HG02588 (cell line): ENCODE results near the gene KCTD14.
"Not testable (repeated sequence)": the region's sequence is repeated elsewhere in the genome, so short reads cannot be mapped to it uniquely, and the experiment has no call there.

Experiments used
- ATAC-seq: cut with Tn5 transposase; IDR thresholded peaks from one replicate; pipeline ENCODE4 v1.9.1; 2021; ENCODE audit warnings: mild to moderate bottlenecking, moderate library complexity; ENCODE audit not compliant: unreplicated experiment

Gene KCTD14

DNA sequence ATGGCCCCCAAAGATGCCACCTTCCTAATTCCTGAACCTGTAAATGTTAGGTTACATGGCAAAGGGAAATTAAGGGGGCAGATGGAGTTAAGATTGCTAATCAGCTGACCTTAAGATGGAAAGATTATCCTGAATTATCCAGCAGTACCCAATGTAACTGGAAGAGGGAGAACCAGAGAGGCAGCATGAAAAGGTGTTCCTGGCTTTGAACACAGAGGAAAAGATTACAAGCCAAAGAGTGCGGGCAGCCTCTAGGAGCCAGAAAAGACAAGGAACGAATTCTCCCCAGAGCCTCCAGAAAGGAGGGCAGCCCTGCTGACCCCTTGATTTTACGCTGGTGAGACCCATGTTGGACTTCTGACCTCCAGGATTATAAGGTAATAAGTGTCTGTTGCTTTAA lies 25.5 kb upstream of the KCTD14 start:
- ATAC-seq, result no peak

DNA sequence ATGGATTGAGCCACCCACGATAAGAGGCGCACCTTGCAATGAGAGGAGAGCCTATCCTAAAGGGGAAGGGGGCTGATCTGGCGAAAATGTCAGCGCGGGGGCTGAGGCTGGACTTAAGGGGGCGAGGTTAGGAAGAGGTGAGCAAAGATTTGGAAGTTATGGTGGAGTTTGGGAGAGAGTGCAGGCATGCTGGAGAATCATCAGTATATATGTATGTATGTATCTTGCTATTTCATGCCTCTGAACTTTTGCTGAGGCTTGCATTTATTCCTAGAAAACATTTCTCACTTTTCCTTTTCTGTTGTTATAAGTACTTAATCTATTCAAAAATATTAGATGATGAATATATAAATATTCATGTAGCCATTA lies 23.4 kb upstream of the KCTD14 start:
- ATAC-seq, result no peak

DNA sequence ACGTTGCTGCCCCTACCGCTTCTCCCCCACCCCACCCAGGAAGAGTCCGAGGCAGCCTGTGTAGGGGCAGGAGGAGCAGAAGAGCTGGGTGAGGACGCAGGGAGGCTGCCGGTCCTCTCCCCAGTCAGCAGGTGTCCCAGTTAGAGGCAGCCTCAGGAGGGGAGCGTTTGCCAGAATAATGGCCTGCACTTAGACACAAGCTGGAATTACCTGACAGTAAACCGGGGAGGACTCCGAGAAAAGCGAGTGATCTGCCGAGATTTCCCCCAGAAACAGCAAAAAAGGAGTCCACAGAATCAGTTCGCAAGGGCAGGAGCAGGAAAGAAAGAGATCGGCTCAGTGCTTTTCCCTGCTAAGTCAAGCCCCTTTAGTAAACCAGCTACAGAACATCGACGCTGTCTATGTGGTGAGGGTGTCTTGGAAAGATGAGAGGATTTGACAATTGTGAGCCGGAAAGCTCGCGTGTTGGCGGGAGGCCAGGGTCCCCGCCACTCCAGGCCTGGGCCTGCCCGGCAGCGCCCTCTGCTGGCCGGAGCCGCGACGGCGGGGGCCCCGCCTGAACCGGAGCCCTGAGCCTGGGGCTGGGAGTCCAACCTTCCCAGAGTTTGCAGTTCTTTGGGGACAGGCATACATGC lies 22.9 kb upstream of the KCTD14 start:
- peak; percentile 55 for ATAC-seq

DNA sequence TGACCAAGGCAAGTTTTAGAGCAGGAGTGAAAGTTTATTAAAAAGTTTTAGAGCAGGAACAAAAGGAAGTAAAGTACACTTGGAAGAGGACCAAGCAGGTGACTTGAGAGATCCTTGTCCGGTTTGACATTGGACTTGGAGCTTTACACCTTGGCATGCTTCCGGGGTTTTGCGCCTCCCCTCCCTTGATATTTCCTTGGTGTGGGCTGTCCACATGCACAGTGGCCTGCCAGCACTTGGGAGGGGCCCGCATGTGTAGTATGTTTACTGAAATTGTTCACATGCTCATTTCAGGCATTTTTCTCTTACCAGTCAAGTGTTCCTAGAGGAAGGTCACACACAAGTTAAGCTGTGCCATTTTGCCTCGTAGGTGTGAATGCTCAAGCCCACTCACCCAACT lies 21.6 kb upstream of the KCTD14 start:
- no peak for ATAC-seq

DNA sequence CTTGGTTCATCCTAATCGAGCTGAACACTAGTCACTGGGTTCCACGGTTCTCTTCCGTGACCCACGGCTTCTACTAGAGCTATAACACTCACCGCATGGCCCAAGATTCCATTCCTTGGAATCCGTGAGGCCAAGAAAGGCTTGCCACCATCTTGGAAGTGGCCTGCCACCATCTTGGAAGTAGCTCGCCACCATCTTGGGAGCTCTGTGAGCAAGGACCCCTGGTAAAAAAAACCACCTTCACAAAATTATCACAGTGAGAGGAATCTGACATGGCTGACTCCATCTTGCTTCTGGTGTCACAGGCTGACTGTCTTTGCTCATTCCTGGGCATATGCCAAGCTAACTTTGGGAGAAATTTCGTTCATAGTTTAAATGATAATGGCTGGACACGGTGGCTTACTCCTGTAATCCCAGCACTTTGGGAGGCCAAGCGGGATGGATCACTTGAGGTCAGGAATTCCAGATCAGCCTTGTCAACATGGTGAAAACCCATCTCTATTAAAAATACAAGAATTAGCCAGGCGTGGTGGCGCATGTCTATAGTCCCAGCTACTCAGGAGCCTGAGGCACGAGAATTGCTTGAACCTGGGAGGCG lies 18.9 kb upstream of the KCTD14 start:
- ATAC-seq, result no peak

DNA sequence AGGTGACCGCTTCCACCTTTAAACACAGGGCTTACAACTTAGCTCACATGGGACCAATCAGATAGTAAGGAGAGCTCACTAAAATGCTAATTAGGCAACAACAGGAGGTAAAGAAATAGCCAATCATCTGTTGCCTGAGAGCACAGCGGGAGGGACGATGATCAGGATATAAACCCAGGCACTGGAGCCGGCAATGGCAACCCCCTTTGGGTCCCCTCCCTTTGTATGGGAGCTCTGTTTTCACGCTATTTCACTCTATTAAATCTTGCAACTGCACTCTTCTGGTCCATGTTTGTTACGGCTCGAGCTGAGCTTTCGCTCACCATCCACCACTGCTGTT lies 18.3 kb upstream of the KCTD14 start:
- not testable (repeated sequence) for ATAC-seq

DNA sequence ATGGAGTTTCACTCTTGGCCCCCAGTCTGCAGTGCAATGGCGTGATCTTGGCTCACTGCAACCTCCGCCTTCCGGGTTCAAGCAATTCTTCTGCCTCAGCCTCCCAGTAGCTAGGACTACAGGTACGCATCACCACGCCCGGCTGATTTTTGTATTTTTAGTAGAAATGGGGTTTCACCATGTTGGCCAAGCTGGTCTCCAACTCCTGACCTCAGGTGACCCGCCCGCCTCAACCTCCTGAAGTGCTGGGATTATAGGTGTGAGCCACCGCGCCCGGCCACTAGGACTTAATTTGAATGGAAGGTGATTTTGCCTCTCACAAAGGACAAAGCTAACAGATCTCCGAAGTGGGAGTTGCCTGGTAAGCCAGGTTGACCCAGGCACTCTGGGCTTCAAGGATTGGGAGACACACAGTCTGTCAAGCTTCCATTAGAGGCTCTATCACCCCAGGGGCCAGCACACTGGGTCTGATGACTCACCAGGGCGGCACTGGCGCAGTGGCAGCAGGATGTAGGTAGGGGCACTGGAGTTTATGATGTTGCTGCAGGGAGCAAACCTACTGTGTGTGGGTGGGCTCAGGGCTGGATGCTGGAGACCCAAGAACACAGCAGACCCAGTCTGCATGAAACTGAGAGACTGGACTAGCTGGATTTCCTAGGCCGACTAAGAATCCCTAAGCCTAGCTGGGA lies 17.8 kb upstream of the KCTD14 start:
- ATAC-seq, result no peak

DNA sequence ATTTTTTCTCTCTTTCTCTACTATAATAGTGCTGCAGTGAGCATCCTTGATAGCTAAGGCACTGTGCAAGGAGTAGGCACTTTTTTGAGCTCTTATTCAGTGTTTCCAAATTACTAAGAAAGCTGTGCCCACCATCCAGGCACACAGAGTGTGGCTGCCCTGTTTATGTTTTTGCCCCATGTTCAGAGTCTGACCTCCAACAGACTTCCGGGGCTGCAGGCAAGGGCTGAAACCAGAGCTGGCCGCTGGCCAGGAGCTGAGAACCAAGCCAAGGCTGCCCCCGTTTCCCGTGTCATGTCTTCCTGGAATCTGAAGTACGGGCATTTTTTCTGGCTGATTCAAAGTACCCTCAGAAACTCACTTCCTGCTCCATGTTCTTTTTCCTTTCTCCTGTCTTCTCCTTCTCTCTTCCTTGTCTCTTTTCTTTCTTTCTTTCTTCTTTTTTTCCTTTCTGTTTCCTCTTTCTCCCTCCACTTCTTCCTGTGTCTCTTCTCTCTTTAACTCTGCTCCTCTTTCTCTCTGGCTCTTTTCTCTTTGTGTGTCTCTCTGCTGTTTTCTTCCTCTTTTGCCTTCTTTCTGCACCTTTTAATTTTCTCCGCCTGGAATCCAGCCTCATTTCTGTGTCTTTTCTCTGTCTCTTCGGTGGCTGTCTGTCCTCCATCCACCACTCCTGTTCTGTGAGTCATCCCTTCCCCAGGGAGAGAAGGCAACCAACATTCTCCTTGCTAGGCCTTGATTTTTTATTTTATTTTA lies 17.0 kb upstream of the KCTD14 start:
- ATAC-seq, result peak; percentile 60

DNA sequence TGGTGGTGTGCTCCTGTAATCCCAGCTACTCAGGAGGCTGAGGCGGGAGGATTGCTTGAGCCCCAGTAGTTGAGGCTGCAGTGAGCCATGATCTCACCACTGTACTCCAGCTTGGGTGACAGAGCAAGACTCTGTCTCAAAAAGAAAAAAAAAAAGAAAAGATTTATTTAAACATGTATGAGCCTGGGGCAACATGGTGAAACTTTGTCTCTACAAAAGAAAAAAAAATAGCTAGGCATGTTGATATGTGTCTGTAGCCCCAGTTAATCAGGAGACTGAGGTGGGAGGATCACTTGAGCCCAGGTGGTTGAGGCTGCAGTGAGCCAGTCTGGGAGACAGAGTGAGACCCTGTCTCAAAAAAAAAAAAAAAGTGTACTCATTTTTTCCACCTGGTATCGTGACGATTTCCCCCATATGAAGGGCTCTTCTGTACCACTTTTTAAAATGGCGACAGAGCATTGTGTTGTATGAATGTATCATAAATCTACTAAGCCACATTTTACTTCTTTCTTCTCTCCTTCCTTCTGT lies 16.4 kb upstream of the KCTD14 start:
- peak; percentile 8 for ATAC-seq

DNA sequence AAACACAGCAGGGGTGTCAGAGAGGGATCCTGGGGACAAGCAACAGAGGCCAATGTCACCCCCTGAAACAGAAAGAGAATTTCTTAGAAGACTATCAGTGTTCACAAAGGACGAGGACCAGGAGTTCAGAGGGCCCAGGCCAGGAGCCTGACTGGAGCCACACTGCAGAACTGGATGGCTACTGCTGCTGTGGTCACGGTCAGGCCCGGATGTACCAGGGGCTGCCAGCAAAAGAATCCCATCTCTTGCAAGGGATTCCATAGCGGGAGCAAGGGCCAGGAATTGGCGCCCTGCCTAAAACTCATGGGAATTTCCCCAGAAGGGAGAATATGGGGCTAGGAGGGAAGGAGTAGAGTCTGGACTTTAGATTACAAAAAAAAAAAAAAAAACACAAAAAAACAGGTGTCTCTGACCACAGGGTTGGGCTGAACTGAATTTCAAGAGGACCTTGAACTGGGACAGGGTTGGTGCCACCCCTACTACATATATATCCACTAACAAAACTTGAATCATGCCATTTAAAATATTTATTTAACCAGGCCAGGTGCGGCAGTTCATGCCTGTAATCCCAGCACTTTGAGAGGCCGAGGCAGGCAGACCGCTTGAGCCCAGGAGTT lies 15.7 kb upstream of the KCTD14 start:
- no peak for ATAC-seq

DNA sequence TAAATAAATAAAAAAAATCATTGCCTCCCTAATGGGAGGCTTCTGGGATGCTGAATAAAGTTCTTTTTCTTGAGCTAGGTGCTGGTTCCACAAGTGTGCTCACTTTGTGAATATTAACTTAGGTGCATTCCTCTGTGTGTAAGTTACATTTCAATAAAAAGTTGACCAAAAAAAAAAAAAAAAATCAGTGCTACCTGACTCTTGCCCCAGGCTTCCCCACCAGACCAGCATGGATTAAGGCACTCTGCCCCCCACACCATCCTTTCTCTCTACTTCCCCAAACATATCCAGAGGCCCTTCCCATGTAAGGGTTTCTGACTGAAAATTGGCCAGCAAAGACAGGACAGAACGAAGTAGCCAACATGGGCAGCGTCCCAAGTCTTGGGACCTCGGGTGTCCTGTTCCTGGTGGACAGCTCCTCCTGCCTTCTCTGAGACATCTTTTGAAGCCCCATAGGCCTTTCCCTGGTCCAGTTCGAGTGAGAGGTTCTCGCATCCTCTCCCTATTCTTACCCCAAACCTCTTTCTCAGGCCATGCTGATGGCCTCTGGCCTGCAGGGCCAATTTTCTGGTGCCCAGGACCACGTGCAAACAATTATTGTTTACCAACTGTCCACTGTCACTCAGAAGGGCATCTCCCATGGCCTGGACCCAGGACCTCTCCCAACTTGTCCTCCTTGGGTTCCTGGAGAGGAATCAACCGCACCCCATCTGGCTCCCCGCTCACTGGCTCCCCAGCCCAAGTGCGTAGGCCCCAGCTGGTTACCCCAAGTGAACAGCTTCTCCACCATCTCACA lies 14.9 kb upstream of the KCTD14 start:
- ATAC-seq, result no peak

DNA sequence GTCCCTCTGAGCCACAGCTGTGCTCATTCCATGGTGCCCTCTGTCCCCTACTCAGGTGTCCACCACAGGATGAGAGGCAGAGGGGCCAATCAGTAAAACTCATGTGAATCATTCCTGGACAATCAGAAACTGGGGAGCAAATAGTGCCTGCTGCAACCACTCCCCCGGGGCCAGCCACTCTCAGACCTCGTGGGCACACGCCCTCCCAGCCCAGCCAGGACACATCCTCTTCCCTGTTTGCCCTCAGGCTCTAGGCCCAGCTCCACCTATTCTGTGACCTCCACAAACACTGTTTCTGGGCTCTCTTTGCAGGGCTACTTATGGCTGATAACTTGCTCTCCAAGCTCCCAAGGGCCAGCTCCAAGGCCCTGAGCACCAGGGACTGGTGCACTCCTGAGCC lies 14.0 kb upstream of the KCTD14 start:
- no peak for ATAC-seq

DNA sequence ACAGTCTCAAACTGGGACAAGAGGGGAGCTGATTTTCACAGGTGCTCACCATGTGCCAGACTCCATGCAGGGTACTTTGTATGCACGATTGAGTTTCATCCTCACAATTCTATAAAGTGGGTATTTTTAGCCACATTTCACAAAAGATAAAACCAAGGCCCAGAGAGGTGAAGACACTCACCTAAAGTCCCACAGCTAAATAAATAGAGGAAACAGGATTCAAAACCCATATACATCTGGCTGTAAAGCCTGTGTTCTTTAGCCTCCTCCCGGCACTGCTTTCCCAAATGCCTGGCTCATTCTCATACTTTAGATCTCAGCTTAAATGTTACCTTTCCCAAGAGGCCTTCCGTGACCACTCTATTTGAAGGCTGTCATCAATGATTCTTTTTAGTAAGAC lies 13.2 kb upstream of the KCTD14 start:
- ATAC-seq, result no peak

DNA sequence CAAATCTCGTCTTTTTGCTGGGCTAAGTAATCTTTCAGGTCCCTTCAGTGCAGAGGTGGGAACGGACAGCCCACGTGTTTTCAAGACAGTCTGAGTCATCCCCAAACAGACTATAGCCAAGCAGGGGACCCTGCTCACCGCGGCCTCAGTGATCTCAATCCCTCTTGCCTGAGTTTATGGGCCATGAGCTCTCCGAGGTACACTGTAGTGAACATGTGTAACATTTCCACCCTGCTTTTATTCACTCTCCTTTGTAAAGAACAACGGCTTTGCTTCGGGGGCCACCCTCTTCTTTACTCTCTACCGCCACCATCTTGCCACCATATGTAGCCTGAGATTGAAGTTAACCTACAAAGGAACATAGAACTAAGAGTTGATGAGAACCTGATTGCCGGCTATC lies 11.5 kb upstream of the KCTD14 start:
- ATAC-seq, result no peak

DNA sequence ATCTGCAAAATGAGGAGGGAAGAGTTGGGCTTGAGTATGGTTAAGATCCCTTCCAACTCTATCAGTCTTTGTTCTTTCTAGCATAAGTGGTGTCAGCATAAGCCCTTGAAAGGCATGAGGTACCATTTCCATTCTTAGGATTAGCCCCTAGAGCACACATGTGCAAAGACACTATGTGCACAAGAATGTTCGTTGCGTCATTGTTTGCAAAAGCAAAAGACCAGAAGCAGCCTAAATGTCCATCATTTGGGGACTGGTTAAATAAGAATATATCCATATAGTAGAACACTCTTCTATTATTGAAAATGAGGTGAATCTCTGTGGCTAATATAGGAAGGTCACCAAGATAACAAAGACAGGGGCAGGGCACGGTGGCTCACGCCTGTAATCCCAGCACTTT lies 10.0 kb upstream of the KCTD14 start:
- ATAC-seq, result no peak

DNA sequence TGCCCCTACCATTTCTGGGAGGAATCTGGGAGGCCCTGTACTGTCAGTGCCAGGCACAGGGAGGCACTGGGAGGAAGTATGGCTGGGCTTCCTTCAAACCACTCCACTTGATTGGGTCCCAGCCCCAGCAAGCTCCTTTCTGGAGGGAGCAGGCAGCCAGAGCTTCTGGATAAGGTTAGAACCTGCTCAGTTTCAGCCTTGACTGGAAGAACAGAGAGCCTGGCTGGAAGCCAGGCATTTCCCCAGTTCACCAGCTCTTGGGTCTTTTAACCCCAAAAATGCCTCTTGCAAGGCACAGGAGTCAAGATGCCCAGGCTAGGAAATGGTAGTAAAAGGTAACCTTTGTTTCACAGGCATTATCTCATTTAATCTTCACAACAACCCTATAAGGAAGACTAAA lies 9.0 kb upstream of the KCTD14 start:
- ATAC-seq, result no peak

DNA sequence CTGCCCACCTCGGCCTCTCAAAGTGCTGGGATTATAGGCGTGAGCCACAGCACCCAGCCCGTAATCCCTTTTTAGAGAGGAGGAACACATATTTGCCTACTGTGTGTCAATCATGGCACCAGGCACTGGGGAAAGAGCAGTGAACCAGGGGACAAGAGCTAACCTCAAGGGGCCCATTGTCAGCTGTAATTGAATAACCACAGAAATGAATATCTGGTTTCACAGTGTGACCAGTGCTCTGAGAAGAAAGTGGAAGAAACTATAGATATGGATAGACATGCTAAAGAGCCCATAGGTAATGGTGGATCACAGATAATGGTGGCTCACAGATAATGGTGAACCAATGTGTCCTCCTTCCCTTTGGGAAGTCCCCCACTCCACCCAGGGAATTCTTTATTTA lies 8.6 kb upstream of the KCTD14 start:
- peak; percentile 71 for ATAC-seq

DNA sequence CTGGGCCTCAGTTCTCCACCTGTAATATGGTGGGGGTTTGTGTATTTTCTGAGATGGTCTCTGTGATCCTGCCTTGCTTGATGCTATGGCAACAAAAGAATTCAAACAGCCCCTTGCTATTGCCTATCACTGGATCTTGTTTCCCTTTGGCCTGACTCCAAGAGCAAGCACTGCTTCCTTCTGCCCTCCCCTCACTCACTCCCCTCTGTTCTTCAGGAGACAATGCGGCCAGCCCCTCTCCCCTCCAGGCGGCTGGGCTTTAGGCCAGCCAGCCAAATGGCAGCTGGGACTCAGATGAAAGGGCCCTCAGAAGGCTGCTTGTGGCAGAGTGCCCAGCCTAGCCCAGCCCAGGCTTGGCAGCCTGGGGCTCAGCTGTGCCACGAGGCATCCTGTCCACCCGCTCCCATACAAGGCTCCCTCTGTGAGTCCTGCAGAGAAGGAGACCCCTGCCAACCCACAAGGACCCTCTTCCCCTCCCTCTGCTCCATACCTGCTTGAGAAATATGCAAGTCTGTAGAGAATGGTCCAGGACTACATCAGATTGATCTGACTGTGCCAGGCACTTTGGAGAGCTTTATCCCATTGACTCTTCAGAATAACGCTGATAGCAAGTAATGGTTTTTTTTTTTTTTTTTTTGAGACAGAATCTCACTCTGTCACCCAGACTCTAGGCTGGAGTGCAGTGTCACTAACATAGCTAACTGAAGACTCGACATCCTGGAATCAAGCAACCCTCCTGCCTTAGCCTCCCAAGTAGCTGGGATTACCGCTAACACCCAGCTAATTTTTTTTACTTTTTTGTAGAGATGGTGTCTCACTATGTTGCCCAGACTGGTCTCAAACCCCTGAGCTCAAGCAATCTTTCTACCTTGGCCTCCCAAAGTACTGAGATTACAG lies 7.6 kb upstream of the KCTD14 start:
- ATAC-seq, result no peak

DNA sequence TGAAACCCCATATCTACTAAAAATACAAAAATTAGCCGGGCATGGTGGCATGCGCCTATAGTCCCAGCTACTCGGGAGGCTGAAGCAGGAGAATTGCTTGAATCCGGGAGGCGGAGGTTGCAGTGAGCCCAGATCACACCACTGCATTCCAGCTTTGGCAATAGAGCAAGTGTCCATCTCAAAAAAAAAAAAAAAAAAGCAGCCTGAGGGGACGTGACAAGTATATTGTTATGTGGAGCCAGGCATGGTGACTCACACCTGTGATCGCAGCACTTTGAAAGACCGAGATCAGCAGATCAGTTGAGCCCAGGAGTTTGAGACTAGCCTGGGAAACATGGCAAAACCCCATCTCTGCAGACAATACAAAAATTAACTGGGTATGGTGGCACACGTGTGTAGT lies 5.3 kb upstream of the KCTD14 start:
- not testable (repeated sequence) for ATAC-seq

DNA sequence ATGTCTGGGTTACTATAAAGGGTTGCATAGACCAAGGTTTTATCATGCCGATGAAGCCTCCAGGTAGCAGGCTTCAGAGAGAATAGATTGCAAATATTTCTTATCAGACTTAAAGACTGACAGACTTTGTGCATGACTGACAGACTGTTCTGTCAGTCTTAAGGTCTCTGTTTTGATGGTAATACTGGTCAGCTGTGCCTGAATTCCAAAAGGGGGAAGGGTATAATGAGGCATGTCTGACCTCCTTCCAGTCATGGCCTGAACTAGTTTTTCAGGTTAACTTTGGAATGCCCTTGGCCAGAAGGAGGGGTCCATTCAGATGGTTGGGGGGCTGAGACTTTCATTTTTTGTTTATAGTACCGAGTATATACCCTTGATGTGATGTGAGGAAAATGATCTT lies 4.7 kb upstream of the KCTD14 start:
- no peak for ATAC-seq
